NCI-H524 treated with DMSO at 0.1 percent for 48 hours (cell line): ENCODE data around the gene PTDSS2.

ENCODE experiments used
- DNase-seq: peaks from one replicate; lab custom pipeline; 2025; lab: John Stamatoyannopoulos, UW

The PTDSS2 gene

DNA sequence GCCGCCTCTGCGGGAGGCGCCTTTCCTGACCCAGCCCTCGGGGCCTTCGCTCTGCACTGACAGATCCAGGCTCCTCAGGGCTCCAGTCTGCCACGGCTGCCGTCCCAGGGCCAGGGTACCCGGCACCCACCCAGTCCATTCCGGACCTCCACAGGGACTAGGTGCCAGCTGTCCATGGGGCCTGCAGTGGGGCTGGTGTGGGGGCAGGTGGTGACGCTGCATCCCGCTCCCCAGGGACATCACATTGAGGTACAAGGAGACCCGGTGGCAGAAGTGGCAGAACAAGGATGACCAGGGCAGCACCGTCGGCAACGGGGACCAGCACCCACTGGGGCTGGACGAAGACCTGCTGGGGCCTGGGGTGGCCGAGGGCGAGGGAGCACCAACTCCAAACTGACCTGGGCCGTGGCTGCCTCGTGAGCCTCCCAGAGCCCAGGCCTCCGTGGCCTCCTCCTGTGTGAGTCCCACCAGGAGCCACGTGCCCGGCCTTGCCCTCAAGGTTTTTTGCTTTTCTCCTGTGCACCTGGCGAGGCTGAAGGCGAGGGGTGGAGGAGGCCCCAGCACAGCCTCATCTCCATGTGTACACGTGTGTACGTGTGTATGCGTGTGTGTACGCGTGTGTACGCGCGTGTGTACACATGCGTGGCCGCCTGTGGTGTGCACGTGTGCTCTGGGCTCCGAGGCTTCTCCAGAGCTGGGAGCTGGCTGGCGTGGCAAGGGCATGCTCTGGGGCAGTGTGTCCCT lies 40.3 kb downstream of the PTDSS2 start:
- no peak for DNase-seq

GRCh38 chr11:490930-491260 lies 40.8 kb downstream of the PTDSS2 start:
- DNase-seq = no peak

GRCh38 chr11:491358-491757 lies 41.3 kb downstream of the PTDSS2 start:
- no peak for DNase-seq

- peak; percentile 55 for DNase-seq
Measured at GRCh38 chr11:492427-493226, 42.5 kb downstream of the PTDSS2 start.

GRCh38 chr11:494761-495536 lies 44.9 kb downstream of the PTDSS2 start:
- DNase-seq = no peak

- DNase-seq = no peak
Measured at GRCh38 chr11:495537-495931, 45.5 kb downstream of the PTDSS2 start.

DNA sequence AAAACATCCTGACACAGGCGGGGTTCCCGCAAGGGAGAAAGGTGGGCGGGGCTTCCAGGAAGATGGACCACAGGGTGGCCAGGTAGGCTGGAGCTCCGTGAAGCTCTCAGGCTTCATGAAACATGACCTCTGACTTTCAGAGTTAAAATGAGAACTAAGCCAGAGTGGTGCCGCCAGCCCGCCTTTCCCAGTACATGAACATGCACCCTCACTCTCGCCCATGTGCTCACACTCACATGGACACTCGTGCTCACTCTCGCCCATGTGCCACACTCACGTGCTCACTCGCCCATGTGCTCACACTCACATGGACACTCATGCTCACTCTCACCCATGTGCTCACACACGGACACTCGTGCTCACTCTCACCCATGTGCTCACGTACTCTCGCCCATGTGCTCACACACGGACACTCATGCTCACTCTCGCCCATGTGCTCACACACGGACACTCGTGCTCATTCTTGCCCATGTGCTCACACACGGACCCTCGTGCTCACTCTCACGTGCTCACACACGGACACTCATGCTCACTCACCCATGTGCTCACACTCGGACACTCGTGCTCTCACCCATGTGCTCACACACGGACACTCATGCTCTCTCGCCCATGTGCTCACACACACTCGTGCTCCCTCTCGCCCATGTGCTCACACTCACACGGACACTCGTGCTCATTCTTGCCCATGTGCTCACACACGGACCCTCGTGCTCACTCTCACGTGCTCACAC lies 46.9 kb downstream of the PTDSS2 start:
- DNase-seq = no peak

GRCh38 chr11:497565-498296 lies 47.7 kb downstream of the PTDSS2 start:
- DNase-seq = no peak

DNA sequence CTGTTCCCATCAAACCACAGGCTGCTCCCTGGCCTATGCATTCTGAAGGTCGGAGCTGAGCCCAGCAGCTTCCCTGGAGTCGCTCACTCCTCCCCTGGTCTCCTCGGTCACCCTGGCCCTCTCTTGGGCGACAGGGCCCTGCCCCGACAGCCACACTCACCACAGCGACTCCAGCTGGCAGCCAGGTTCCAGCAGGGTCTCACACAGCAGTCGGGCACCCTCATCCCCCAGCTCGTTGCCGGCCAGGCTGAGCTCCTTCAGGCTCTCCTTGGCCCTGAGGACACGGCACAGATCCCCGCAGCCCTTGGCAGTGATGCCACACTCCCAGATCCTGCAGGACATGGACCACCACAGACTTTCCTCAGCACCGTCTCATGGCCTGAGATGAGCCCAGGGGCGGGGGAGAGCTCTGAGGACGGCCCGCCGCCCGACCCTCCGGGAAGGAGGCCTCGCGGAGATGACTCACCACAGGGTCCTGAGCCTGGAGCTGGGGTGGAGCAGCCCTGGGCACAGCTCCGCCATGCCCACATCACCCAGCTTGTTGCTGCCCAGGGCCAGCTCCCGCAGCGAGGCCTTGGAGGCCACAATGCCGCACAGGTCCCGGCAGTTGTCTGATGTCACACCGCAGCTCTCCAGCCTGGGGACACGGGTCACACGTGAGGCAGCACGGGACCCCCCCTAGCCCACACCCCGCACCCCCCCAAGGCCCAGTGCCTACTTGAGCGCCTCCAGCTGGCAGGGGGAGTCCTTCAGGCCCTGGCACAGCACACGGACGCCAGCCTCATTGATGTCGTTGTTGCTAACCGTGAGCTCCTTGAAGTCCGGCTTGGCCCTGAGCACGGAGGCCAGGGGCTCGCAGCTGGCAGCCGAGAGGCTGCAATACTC lies 48.5 kb downstream of the PTDSS2 start:
- DNase-seq = no peak

GRCh38 chr11:499201-500076 lies 49.4 kb downstream of the PTDSS2 start:
- no peak for DNase-seq

GRCh38 chr11:501001-501682 lies 51.1 kb downstream of the PTDSS2 start:
- DNase-seq = no peak

- DNase-seq = no peak
Measured at GRCh38 chr11:501683-502287, 51.7 kb downstream of the PTDSS2 start.

- DNase-seq = no peak
Measured at GRCh38 chr11:502288-503178, 52.5 kb downstream of the PTDSS2 start.

GRCh38 chr11:503179-503981 lies 53.3 kb downstream of the PTDSS2 start:
- no peak for DNase-seq

- no peak for DNase-seq
Measured at GRCh38 chr11:504053-504993, 54.2 kb downstream of the PTDSS2 start.
